Loucy (cell line): ENCODE results near the gene KYAT1.
A peak's percentile ranks its signal among the peaks of the same experiment; 100 is the strongest.

Experiments
- H2AFZ ChIP-seq: fragments of 200-600 bp; sonication (generic); 2 replicates; pipeline ENCODE4 v1.6.0; 2016; ENCODE audit warnings: antibody characterized with exemption, mild to moderate bottlenecking, low read length, moderate library complexity
- H3F3A ChIP-seq: fragments of 200-600 bp; 2 replicates; pipeline ENCODE4 v1.6.0; 2016; ENCODE audit warnings: antibody characterized with exemption, low read depth, mild to moderate bottlenecking
- H3K27me3 ChIP-seq: fragments of 200-600 bp; sonication (generic); 2 replicates; pipeline ENCODE4 v1.6.1; 2014; ENCODE audit warnings: low read length, mild to moderate bottlenecking; ENCODE audit not compliant: insufficient read depth, poor library complexity, severe bottlenecking
- H3K36me3 ChIP-seq: fragments of 200-600 bp; sonication (generic); 2 replicates; pipeline ENCODE4 v1.6.1; 2016; ENCODE audit warnings: low read length; ENCODE audit not compliant: insufficient read depth
- H3K4me1 ChIP-seq: fragments of 200-600 bp; sonication (generic); 2 replicates; pipeline ENCODE4 v1.5.1; 2014; ENCODE audit warnings: low read length, mild to moderate bottlenecking; ENCODE audit not compliant: insufficient read depth, poor library complexity, severe bottlenecking
- H3K4me2 ChIP-seq: fragments of 200-600 bp; sonication (generic); 2 replicates; pipeline ENCODE4 v1.6.0; 2014; ENCODE audit warnings: antibody characterized with exemption, low read length, low read depth, mild to moderate bottlenecking; ENCODE audit not compliant: poor library complexity, severe bottlenecking
- H3K4me3 ChIP-seq: fragments of 200-600 bp; sonication (generic); 2 replicates; pipeline ENCODE4 v1.5.1; 2014; ENCODE audit warnings: low read length, mild to moderate bottlenecking, mixed read lengths; ENCODE audit not compliant: poor library complexity, severe bottlenecking
- H3K79me2 ChIP-seq: fragments of 200-600 bp; sonication (generic); 2 replicates; pipeline ENCODE4 v1.6.1; 2014; ENCODE audit warnings: low read length; ENCODE audit not compliant: insufficient read depth
- H3K9ac ChIP-seq: fragments of 200-600 bp; sonication (generic); 2 replicates; pipeline ENCODE4 v1.6.0; 2014; ENCODE audit warnings: mild to moderate bottlenecking, low read depth, low read length, moderate library complexity; ENCODE audit not compliant: poor library complexity, severe bottlenecking
- H3K9me2 ChIP-seq: fragments of 200-600 bp; sonication (generic); replicated peaks from 2 replicates; pipeline ENCODE4 v1.6.1; 2016; ENCODE audit warnings: low read depth, low read length, mixed read lengths
- H3K9me3 ChIP-seq: fragments of 200-600 bp; sonication (generic); 2 replicates; pipeline ENCODE4 v1.6.1; 2014; ENCODE audit warnings: mild to moderate bottlenecking, antibody characterized with exemption, low read length, low read depth; ENCODE audit not compliant: insufficient read depth
- H4K20me1 ChIP-seq: fragments of 200-600 bp; sonication (generic); 2 replicates; pipeline ENCODE4 v1.6.0; 2014; ENCODE audit warnings: antibody characterized with exemption, low read length, mild to moderate bottlenecking; ENCODE audit not compliant: insufficient read depth, poor library complexity, severe bottlenecking
- CTCF ChIP-seq: fragments of 200-600 bp; sonication (generic); conservative IDR thresholded peaks from 2 replicates; pipeline ENCODE4 v1.5.1; 2014; ENCODE audit warnings: mild to moderate bottlenecking, antibody characterized with exemption, low read length
- EZH2phosphoT487 ChIP-seq: fragments of 200-600 bp; IDR thresholded peaks from 2 replicates; pipeline ENCODE4 v1.6.1; 2018; ENCODE audit warnings: antibody characterized with exemption, mild to moderate bottlenecking, moderate library complexity, borderline replicate concordance

The KYAT1 gene

GRCh38 chr9:128903871-128904620 is 22.3 kb upstream of the KYAT1 start:
- Histone ChIP-seq H3K9ac (no peak overlapping the region), H3K9me3 (no peaks in the 10 kb centered on the region), H2AFZ (no peak overlapping the region), H3K4me1 (peaks cover 29% of the 10 kb centered on the region), H3F3A (no peaks in the 10 kb centered on the region), H3K4me3 (no peak overlapping the region), H3K27me3 (no peaks in the 10 kb centered on the region), H3K4me2 (no peak overlapping the region), H3K9me2 (no peaks in the 10 kb centered on the region), H3K36me3 (peaks cover 16% of the 10 kb centered on the region; the same call in 1 of the 2 replicates), H4K20me1 (no peaks in the 10 kb centered on the region), H3K79me2 (peaks cover 9% of the 10 kb centered on the region; the same call in 1 of the 2 replicates)
- no peak for TF ChIP-seq EZH2phosphoT487
- no peak for TF ChIP-seq CTCF

- TF ChIP-seq CTCF = no peak
- TF ChIP-seq EZH2phosphoT487 = no peak
- H3K79me2 ChIP-seq = peaks cover 9% of the 10 kb centered on the region; the same call in 1 of the 2 replicates
- H3F3A ChIP-seq = no peaks in the 10 kb centered on the region
- no peak overlapping the region for H2AFZ ChIP-seq
- H3K9ac ChIP-seq = peak overlapping the region; percentile 74
- no peaks in the 10 kb centered on the region for H3K27me3 ChIP-seq
- peak overlapping the region; percentile 57 for H3K4me3 ChIP-seq
- peaks cover 8% of the 10 kb centered on the region; the same call in 1 of the 2 replicates for H3K36me3 ChIP-seq
- peak overlapping the region; percentile 77 for H3K4me2 ChIP-seq
- H3K4me1 ChIP-seq = peaks cover 32% of the 10 kb centered on the region
- no peaks in the 10 kb centered on the region for H3K9me3 ChIP-seq
- no peaks in the 10 kb centered on the region for H3K9me2 ChIP-seq
- H4K20me1 ChIP-seq = no peaks in the 10 kb centered on the region
Observed at GRCh38 chr9:128903079-128903461, 21.3 kb upstream of the KYAT1 start.

- Histone ChIP-seq H3K4me1 (peaks cover 32% of the 10 kb centered on the region), H4K20me1 (no peaks in the 10 kb centered on the region), H2AFZ (no peak overlapping the region), H3K9ac (peak overlapping the region; percentile 74), H3K9me3 (no peaks in the 10 kb centered on the region), H3K27me3 (no peaks in the 10 kb centered on the region), H3F3A (no peaks in the 10 kb centered on the region), H3K4me3 (peak overlapping the region; percentile 57), H3K4me2 (peak overlapping the region; percentile 77), H3K36me3 (peaks cover 3% of the 10 kb centered on the region; the same call in 1 of the 2 replicates), H3K9me2 (no peaks in the 10 kb centered on the region), H3K79me2 (peaks cover 9% of the 10 kb centered on the region; the same call in 1 of the 2 replicates)
- TF ChIP-seq CTCF (no peak), EZH2phosphoT487 (no peak)
Observed at GRCh38 chr9:128902351-128903078, 20.8 kb upstream of the KYAT1 start.
